ENCODE results near the gene UNK. TPM values are rescaled to one million over a fixed set of nuclear protein-coding genes. Genes with fewer than 3 reads are reported as not detected.
"Not testable (repeated sequence)": the region's sequence is repeated elsewhere in the genome, so short reads cannot be mapped to it uniquely, and the experiment has no call there.

UNK gene
- total RNA-seq, 2 experiments from 2014 or later: 26.1 TPM

GRCh38 chr17:75756451-75757085 lies 28.0 kb upstream of the UNK start:
- ChIA-PET CTCF (no interaction called here), POLR2A (interaction anchor here (1.5 kb wide), 1 partner anchor 20 kb away, joined by 4 read pairs; no protein-coding TSS in a partner anchor)
- Mint-ChIP-seq H3K4me1 (peaks cover 13% of the 10 kb centered on the region), H3K4me3 (no peak overlapping the region), H3K27ac (no peak overlapping the region), H3K27me3 (peaks cover 2% of the 10 kb centered on the region), H3K36me3 (ENCODE audit: low read depth) (no peaks in the 10 kb centered on the region), H3K9me3 (no peaks in the 10 kb centered on the region)
- no peak for DNase-seq

- H3K27me3 Mint-ChIP-seq: peaks cover 2% of the 10 kb centered on the region
- peaks cover 13% of the 10 kb centered on the region for H3K4me1 Mint-ChIP-seq
- CTCF ChIA-PET: no interaction called here
- H3K27ac Mint-ChIP-seq: no peak overlapping the region
- DNase-seq: no peak
- POLR2A ChIA-PET: no interaction called here
- H3K9me3 Mint-ChIP-seq: no peaks in the 10 kb centered on the region
- H3K36me3 Mint-ChIP-seq (ENCODE audit: low read depth): no peaks in the 10 kb centered on the region
- H3K4me3 Mint-ChIP-seq: no peak overlapping the region
Observed at GRCh38 chr17:75757086-75757681, 27.4 kb upstream of the UNK start.

DNA sequence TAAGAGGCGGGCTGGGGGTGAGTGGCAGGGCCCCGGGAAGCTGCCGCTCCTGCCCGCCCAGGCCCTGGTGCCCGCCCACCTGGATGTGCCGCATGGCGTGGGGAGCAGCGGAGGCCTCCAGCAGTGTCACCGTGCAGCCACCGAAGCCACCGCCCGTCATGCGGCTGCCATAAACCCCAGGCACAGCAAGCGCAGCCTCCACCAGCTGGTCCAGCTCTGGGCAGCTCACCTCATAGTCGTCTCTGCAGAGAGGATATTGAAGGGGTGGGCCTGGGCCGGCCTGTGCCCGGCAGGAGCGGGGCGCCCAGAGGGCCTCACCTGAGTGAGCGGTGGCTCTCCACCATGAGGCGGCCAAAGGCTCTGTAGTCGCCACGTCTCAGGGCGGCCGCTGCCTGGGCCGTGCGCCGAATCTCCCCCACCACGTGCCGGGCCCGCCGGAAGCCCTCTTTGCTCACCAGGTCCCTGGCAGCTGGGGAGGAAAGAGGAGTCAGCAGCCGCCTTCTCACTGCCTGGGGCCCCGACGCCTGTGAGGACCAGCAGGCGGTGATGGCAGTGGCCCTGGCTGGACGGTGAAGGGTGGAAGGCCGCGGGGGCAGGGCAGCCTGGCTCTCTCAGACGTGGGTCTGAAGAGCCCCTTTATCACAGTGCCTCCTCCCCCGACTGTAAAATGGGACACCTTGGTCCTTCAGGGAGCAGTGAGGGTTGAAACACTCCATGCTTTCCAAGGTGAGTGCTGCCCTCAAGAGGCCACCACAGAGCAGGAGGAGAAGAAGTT lies 26.3 kb upstream of the UNK start:
- CTCF ChIA-PET: interaction anchor here (0.7 kb wide), 1 partner anchor 105 kb away, joined by 3 read pairs; no protein-coding TSS in a partner anchor
- Mint-ChIP-seq H3K27ac (no peak overlapping the region), H3K4me1 (peaks cover 19% of the 10 kb centered on the region), H3K4me3 (no peak overlapping the region), H3K27me3 (no peaks in the 10 kb centered on the region), H3K9me3 (no peaks in the 10 kb centered on the region), H3K36me3 (ENCODE audit: low read depth) (no peaks in the 10 kb centered on the region)
- no peak for DNase-seq
- POLR2A ChIA-PET: interaction anchor here (1.8 kb wide), 1 partner anchor 97 kb away, joined by 4 read pairs; the partner anchor contains the start of gene WBP2

DNA sequence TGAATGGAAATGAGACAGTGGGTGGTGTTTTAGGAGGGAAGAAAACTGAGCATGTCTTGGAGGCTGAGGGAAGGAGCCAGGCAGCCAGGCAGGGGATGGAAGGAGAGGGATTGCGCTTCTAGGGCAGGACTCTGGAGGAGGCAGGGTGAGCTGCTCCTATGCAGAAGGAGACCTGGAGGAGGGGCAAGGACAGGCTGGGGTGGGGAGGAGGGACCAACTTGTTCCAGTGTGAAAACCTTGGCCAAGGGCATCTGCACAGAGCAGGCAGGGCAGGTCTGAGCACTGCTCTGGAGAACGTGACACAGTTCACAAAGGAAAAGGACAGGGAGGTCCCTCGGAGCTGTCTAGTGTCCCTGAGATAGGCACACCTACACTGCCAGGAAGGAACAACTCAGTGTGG lies 25.1 kb upstream of the UNK start:
- no peak overlapping the region for H3K4me3 Mint-ChIP-seq
- no peaks in the 10 kb centered on the region for H3K9me3 Mint-ChIP-seq
- H3K27me3 Mint-ChIP-seq: no peaks in the 10 kb centered on the region
- H3K27ac Mint-ChIP-seq: no peak overlapping the region
- no peak for DNase-seq
- no peaks in the 10 kb centered on the region for H3K36me3 Mint-ChIP-seq (ENCODE audit: low read depth)
- POLR2A ChIA-PET: interaction anchor here (1.8 to 7.9 kb wide), 2 partner anchors 17 to 96 kb away, joined by 4 to 214 read pairs; partner anchors contain the start of gene WBP2
- H3K4me1 Mint-ChIP-seq: peaks cover 21% of the 10 kb centered on the region
- CTCF ChIA-PET: interaction anchor here (0.5 to 1.7 kb wide), 5 partner anchors 9 to 173 kb away, joined by 3 to 8 read pairs (median 5); no protein-coding TSS in a partner anchor

DNA sequence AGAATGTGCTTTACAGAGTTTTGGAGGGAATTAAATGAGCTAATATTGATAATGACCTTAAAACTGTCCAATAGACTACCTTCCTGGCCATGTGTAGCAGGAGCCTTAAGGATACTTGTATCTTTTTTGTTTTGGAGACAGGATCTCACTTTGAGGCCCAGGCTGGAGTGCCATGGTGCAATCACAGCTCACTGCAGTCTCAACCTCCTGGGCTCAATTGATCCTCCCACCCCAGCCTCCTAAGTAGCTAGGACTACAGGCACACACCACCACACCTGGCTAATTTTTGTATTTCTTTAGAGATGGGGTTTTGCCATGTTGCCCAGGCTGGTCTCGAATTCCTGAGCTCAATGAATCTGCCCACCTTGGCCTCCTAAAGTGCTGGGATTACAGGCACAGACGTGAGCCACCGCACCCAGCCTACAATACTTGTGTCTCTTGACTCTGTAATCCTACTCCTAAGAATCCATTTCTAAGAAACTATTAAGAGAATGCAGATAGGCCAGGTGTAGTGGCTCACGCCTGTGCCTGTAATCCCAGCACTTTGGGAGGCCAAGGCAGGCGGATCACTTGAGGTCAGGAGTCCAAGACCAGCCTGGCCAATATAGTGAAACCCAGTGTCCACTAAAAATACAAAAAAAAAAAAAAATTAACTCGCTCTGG lies 24.5 kb upstream of the UNK start:
- ChIA-PET CTCF (interaction anchor here (0.5 to 1.7 kb wide), 5 partner anchors 10 to 172 kb away, joined by 3 to 8 read pairs (median 5); no protein-coding TSS in a partner anchor), POLR2A (interaction anchor here (1.5 to 7.9 kb wide), 3 partner anchors 11 to 95 kb away, joined by 3 to 214 read pairs (median 4); partner anchors contain the start of gene WBP2)
- H3K27ac Mint-ChIP-seq; H3K36me3 Mint-ChIP-seq (ENCODE audit: low read depth); DNase-seq; H3K27me3 Mint-ChIP-seq; H3K9me3 Mint-ChIP-seq; H3K4me3 Mint-ChIP-seq: not testable (repeated sequence)
- H3K4me1 Mint-ChIP-seq: peaks cover 16% of the 10 kb centered on the region

GRCh38 chr17:75762513-75763268 lies 21.9 kb upstream of the UNK start:
- no peak overlapping the region for H3K27ac Mint-ChIP-seq
- no peaks in the 10 kb centered on the region for H3K36me3 Mint-ChIP-seq (ENCODE audit: low read depth)
- ChIA-PET POLR2A (interaction anchor here (1.1 to 7.9 kb wide), 5 partner anchors 9 to 96 kb away, joined by 3 to 214 read pairs (median 11); partner anchors contain the start of gene RECQL5), CTCF (interaction anchor here (0.6 to 5.7 kb wide), 12 partner anchors 9 to 502 kb away, joined by 3 to 92 read pairs (median 4); no protein-coding TSS in a partner anchor)
- no peaks in the 10 kb centered on the region for H3K9me3 Mint-ChIP-seq
- peak overlapping the region; percentile 24 for H3K4me3 Mint-ChIP-seq
- peaks cover 4% of the 10 kb centered on the region for H3K27me3 Mint-ChIP-seq
- H3K4me1 Mint-ChIP-seq: peaks cover 19% of the 10 kb centered on the region
- DNase-seq: no peak

- ChIA-PET CTCF (interaction anchor here (0.6 to 5.7 kb wide), 4 partner anchors 10 to 502 kb away, joined by 3 to 92 read pairs (median 34); no protein-coding TSS in a partner anchor), POLR2A (interaction anchor here (1.5 to 7.9 kb wide), 6 partner anchors 10 to 97 kb away, joined by 3 to 214 read pairs (median 20); partner anchors contain the start of genes RECQL5, UNK and WBP2)
- no peak overlapping the region for H3K27ac Mint-ChIP-seq
- no peak for DNase-seq
- peaks cover 4% of the 10 kb centered on the region for H3K27me3 Mint-ChIP-seq
- peak overlapping the region; percentile 24 for H3K4me3 Mint-ChIP-seq
- no peaks in the 10 kb centered on the region for H3K9me3 Mint-ChIP-seq
- no peaks in the 10 kb centered on the region for H3K36me3 Mint-ChIP-seq (ENCODE audit: low read depth)
- peaks cover 19% of the 10 kb centered on the region for H3K4me1 Mint-ChIP-seq
Observed at GRCh38 chr17:75763269-75763607, 21.4 kb upstream of the UNK start.

DNA sequence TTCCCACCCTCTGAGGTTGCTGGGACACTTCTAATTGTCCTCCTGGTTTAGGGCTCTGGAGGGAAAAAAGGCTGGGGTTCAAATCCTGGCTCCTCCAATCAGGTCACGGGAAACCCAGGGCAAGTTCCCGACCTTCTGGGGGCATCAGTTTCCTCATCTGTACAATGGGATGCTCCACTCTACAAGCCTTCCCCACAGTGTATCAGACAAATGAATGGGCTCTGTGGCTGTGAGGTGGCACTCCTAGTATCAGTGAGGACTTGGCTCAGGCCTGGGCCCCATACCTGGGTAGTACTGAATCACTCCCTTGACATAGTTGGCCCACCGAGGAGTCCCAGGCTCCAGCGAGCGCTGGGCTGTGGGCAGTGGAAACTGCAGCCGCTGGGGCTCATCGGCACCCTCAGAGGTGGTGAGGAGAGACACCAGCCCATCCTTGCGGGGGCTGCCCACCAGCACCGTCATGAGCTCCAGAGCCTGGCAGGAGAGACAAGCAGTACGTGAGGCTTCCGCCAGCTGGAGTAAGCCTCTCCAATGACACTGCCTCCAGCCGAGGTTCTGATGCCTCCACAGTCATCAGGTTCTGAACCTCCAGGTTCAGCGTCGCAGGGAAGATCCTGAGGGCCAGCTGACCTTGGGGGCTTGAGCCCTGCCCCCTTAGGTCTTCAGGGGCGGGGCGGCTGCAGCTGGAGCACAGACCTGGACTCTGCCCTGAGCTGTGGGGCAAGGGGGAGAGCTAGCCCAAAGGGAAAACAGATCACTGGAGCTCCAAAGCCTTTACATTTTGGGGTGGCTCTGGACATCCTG lies 20.8 kb upstream of the UNK start:
- DNase-seq: no peak
- H3K9me3 Mint-ChIP-seq: no peaks in the 10 kb centered on the region
- ChIA-PET CTCF (interaction anchor here (0.5 to 5.7 kb wide), 14 partner anchors 10 to 268 kb away, joined by 3 to 92 read pairs (median 6); partner anchors contain the start of genes SMIM5 and TRIM65), POLR2A (interaction anchor here (0.7 to 7.9 kb wide), 12 partner anchors 8 to 228 kb away, joined by 3 to 214 read pairs (median 6); partner anchors contain the start of genes MRPL38, RECQL5, UNK and WBP2)
- H3K4me3 Mint-ChIP-seq: peak overlapping the region; percentile 77
- H3K27ac Mint-ChIP-seq: peak overlapping the region; percentile 24
- peaks cover 4% of the 10 kb centered on the region for H3K27me3 Mint-ChIP-seq
- H3K36me3 Mint-ChIP-seq (ENCODE audit: low read depth): no peaks in the 10 kb centered on the region
- peaks cover 19% of the 10 kb centered on the region for H3K4me1 Mint-ChIP-seq

DNA sequence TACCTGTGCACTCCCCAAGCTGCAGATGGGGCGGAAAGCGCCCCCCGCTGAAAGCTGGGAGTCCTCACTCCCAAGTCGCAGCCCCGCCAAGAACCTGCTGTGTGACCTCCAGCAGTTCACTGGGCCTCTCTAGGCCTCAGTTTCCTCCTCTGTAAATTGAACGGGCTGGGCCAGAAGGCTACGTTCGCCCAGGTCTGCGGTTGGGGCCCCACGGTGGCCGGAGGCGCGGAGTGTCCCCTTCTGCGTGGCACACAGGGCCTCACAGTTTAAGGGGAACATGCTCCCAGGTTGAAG lies 20.2 kb upstream of the UNK start:
- Mint-ChIP-seq H3K27ac (peak overlapping the region; percentile 49), H3K4me3 (peak overlapping the region; percentile 77)
- CTCF ChIA-PET: interaction anchor here (0.5 to 5.7 kb wide), 15 partner anchors 11 to 268 kb away, joined by 3 to 92 read pairs (median 7); partner anchors contain the start of genes SMIM5 and TRIM65

DNA sequence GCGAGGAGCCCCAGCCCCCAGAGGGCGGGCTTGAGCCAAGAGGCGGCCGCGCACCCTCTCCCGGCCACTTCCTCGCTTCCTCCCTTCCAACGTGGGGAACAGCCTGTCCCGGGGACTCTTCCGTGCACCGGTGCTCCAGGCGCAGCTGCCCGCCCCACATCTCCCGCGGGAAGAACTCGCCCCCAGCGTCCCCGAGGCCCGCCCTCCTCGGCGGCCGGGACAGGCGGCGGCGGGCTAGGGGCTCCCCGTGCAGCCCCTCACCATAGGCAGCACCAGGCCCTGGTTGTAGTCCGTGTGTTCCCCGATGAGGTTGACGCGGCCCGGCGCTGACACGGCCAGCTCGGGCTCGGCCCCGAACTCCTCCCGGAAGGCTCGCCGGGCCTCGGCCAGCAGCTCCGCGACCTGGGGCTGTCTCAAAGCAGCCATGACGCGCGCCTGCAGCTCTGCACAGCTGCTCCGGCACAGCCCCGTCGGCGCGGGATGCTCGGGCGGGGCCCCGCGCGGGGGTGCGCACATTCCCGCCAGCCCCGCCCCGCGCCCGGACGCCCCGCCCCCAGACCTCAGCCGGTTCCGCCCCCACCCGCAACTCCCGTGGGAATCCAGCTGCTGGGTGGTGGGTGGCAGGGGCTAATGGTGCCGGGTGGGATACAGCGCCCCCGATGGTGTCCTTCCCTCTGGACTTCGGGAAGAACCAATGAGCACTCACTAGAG lies 19.7 kb upstream of the UNK start, which contains the start of gene GALK1:
Gene GALK1 (minus strand): TSS at position 482 of the 711 bp plus-strand sequence. CDS start 56 bp downstream, at position 426.
- Mint-ChIP-seq H3K4me1 (peaks cover 19% of the 10 kb centered on the region), H3K36me3 (ENCODE audit: low read depth) (no peaks in the 10 kb centered on the region), H3K9me3 (no peaks in the 10 kb centered on the region), H3K4me3 (peak within 1 kb of the TSS; percentile 77), H3K27ac (peak within 1 kb of the TSS; percentile 49), H3K27me3 (peaks cover 4% of the 10 kb centered on the region)
- ChIA-PET CTCF (interaction anchor here (0.5 to 5.7 kb wide), 23 partner anchors 11 to 275 kb away, joined by 3 to 92 read pairs (median 5); partner anchors contain the start of genes SMIM5, TRIM65 and UNC13D), POLR2A (interaction anchor here (0.6 to 7.9 kb wide), 15 partner anchors 12 to 475 kb away, joined by 3 to 214 read pairs (median 3); partner anchors contain the start of genes MRPL38, SLC25A19, TRIM65 and UNK)
- DNase-seq: peak; percentile 82

More for the DNA sequence above, 20.2 kb upstream of the UNK start:
- Mint-ChIP-seq H3K36me3 (ENCODE audit: low read depth) (no peaks in the 10 kb centered on the region), H3K4me1 (peaks cover 19% of the 10 kb centered on the region), H3K27me3 (peaks cover 4% of the 10 kb centered on the region), H3K9me3 (no peaks in the 10 kb centered on the region)
- DNase-seq: no peak
- POLR2A ChIA-PET: interaction anchor here (0.7 to 7.9 kb wide), 13 partner anchors 9 to 475 kb away, joined by 3 to 214 read pairs (median 4); partner anchors contain the start of genes MRPL38, SLC25A19, UNK and WBP2

All from activated CD4-positive, alpha-beta memory T cell treated with anti-CD3 and anti-CD28 coated beads, Interleukin-2, amount 10 ng/mL, durations not matched to agents 7 days and 5 days (primary cell).